ENCODE results near the gene HSPG2.

The HSPG2 gene

GRCh38 chr1:21898326-21899200 lies 38.5 kb downstream of the HSPG2 start:
- no peak overlapping the region for H3K27ac ChIP-seq
- no peaks in the 10 kb centered on the region for H3K9me3 ChIP-seq (ENCODE audit: low read depth, low read length)
- DNase-seq (ENCODE audit: low read depth, low spot score), result no peak
- no peak overlapping the region for H3K9ac ChIP-seq (ENCODE audit: insufficient read length)
- no peaks in the 10 kb centered on the region for H3K36me3 ChIP-seq (ENCODE audit: insufficient read depth, low read length)
- H3K4me3 ChIP-seq, result no peak overlapping the region
- TF ChIP-seq POLR2AphosphoS5 (IDR thresholded peaks at IDR 0.05; ENCODE audit: borderline replicate concordance, low read depth, low read length) (no peak), FOXP2 (optimal IDR thresholded peaks at IDR 0.05; ENCODE audit: control extremely low read depth, extremely low read length, insufficient read depth) (no peak), EZH2 (IDR thresholded peaks at IDR 0.05) (no peak)

DNA sequence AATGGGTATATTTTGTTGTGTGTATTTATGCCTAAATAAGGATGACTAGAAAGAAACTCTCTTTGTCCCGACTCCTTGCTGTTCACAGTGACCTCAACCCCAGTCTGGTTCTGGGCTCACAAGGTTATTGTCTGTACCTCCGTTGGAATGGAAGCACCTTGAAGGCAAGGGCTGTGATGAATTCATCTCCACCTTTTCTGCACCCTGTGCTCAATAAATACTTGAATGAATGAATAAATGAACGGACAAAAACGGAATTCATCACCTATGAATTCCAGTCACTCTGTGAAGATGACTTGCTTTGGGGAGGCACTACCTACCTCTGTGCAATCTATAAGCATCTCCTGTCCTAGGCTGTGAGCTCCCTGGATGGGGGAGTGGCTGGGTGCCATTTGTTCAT lies 39.3 kb downstream of the HSPG2 start:
- no peak overlapping the region for H3K27ac ChIP-seq
- no peak for TF ChIP-seq EZH2 (IDR thresholded peaks at IDR 0.05)
- TF ChIP-seq POLR2AphosphoS5 (IDR thresholded peaks at IDR 0.05; ENCODE audit: borderline replicate concordance, low read depth, low read length), result no peak
- no peak for TF ChIP-seq FOXP2 (optimal IDR thresholded peaks at IDR 0.05; ENCODE audit: control extremely low read depth, extremely low read length, insufficient read depth)
- no peaks in the 10 kb centered on the region for H3K9me3 ChIP-seq (ENCODE audit: low read depth, low read length)
- DNase-seq (ENCODE audit: low read depth, low spot score), result no peak
- H3K36me3 ChIP-seq (ENCODE audit: insufficient read depth, low read length), result no peaks in the 10 kb centered on the region
- no peak overlapping the region for H3K9ac ChIP-seq (ENCODE audit: insufficient read length)
- no peak overlapping the region for H3K4me3 ChIP-seq

GRCh38 chr1:21896652-21897532 lies 40.2 kb downstream of the HSPG2 start:
- H3K4me3 ChIP-seq, result no peak overlapping the region
- no peak overlapping the region for H3K9ac ChIP-seq (ENCODE audit: insufficient read length)
- no peaks in the 10 kb centered on the region for H3K36me3 ChIP-seq (ENCODE audit: insufficient read depth, low read length)
- no peak for TF ChIP-seq EZH2 (IDR thresholded peaks at IDR 0.05)
- no peak for TF ChIP-seq POLR2AphosphoS5 (IDR thresholded peaks at IDR 0.05; ENCODE audit: borderline replicate concordance, low read depth, low read length)
- no peak for TF ChIP-seq FOXP2 (optimal IDR thresholded peaks at IDR 0.05; ENCODE audit: control extremely low read depth, extremely low read length, insufficient read depth)
- no peak overlapping the region for H3K27ac ChIP-seq
- no peaks in the 10 kb centered on the region for H3K9me3 ChIP-seq (ENCODE audit: low read depth, low read length)
- DNase-seq (ENCODE audit: low read depth, low spot score), result no peak

DNA sequence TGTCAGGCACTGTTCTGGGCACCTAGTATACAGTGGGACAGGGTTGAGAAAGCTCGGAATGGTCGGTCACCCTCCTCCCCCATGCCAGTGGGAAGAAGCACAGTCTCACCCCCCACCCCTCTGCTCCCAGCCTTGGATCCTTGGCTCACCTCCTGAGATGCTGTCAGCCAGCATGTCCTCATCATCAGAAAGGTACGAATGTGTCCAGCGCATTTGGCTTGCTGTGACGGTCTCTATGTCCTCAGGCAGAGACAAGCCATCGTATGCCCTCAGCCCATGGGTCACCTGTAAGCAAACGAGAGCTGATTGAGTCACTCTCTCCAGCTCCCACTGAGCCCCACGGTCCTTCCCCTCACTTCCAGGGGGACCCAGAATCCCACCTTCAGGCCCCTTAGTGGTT lies 41.1 kb downstream of the HSPG2 start:
- no peak overlapping the region for H3K4me3 ChIP-seq
- H3K27ac ChIP-seq, result no peak overlapping the region
- DNase-seq (ENCODE audit: low read depth, low spot score), result no peak
- TF ChIP-seq POLR2AphosphoS5 (IDR thresholded peaks at IDR 0.05; ENCODE audit: borderline replicate concordance, low read depth, low read length) (no peak), FOXP2 (optimal IDR thresholded peaks at IDR 0.05; ENCODE audit: control extremely low read depth, extremely low read length, insufficient read depth) (no peak), EZH2 (IDR thresholded peaks at IDR 0.05) (no peak)
- H3K36me3 ChIP-seq (ENCODE audit: insufficient read depth, low read length), result no peaks in the 10 kb centered on the region
- no peaks in the 10 kb centered on the region for H3K9me3 ChIP-seq (ENCODE audit: low read depth, low read length)
- no peak overlapping the region for H3K9ac ChIP-seq (ENCODE audit: insufficient read length)

DNA sequence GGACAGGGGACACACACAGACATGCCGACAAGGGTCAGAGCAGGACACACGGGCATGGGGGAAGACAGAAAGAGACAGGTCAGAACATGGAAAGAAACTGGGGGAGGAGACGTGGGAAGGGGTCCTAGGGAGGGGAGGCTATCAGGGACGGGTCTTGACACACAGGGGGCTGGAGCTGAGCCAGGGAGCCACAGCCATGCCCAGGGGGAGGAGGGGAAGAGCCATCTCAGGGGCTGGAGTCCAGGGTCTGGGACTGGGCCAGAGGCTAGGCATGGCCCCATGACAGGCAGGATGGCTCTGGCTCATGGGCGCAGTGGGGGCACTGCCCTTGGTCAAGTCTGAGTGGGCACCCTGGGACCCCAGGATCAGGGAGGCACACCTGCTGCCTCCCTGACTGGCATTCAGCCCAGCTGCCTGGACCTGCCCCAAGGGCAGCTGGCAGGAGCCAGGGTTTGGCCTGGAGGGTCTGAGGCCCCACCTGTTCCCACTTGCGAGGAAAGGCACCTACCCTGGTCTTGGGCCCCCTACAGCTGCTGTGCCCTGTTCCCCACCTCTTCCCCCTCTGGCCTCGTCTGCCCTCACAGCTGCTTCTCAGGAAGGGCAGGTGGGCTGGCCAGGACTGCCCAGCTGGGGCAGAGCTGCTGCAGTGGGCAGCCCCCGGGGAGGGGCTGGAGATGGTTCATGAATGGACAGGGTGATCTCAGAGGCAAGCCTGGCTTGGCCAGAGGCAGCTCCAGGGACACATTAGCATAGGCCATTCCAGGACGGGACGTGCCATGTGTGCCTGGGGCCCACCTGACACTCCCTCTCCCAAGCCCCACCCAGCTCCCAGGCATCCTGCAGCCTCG lies 42.9 kb downstream of the HSPG2 start:
- Histone ChIP-seq H3K9me3 (ENCODE audit: low read depth, low read length) (no peaks in the 10 kb centered on the region), H3K27ac (no peak overlapping the region), H3K36me3 (ENCODE audit: insufficient read depth, low read length) (no peaks in the 10 kb centered on the region), H3K9ac (ENCODE audit: insufficient read length) (no peak overlapping the region), H3K4me3 (no peak overlapping the region)
- DNase-seq (ENCODE audit: low read depth, low spot score), result no peak
- TF ChIP-seq FOXP2 (optimal IDR thresholded peaks at IDR 0.05; ENCODE audit: control extremely low read depth, extremely low read length, insufficient read depth) (no peak), POLR2AphosphoS5 (IDR thresholded peaks at IDR 0.05; ENCODE audit: borderline replicate concordance, low read depth, low read length) (no peak), EZH2 (IDR thresholded peaks at IDR 0.05) (no peak)

- Histone ChIP-seq H3K9me3 (ENCODE audit: low read depth, low read length) (no peaks in the 10 kb centered on the region), H3K36me3 (ENCODE audit: insufficient read depth, low read length) (no peaks in the 10 kb centered on the region), H3K27ac (no peak overlapping the region), H3K4me3 (no peak overlapping the region), H3K9ac (ENCODE audit: insufficient read length) (no peak overlapping the region)
- no peak for DNase-seq (ENCODE audit: low read depth, low spot score)
- TF ChIP-seq POLR2AphosphoS5 (IDR thresholded peaks at IDR 0.05; ENCODE audit: borderline replicate concordance, low read depth, low read length) (no peak), FOXP2 (optimal IDR thresholded peaks at IDR 0.05; ENCODE audit: control extremely low read depth, extremely low read length, insufficient read depth) (no peak), EZH2 (IDR thresholded peaks at IDR 0.05) (no peak)
These were observed 43.9 kb downstream of the HSPG2 start for GRCh38 chr1:21893046-21893805.
